Lower leg skin (tissue), 3 donors: Measurements from ENCODE around the gene TMEM145.

Source experiments
- CTCF ChIP-seq, 3 donors: fragments of 450-650 bp; IDR thresholded peaks; one replicate each; pipeline ENCODE4 v1.5.1; 2016; ENCODE audit warnings: antibody characterized with exemption in 3 of 3, mild to moderate bottlenecking in 3 of 3, moderate library complexity in 2 of 3
- POLR2A ChIP-seq, 2 donors: fragments of 450-650 bp; IDR thresholded peaks; one replicate each; pipeline ENCODE4 v1.6.1; 2016 to 2017; ENCODE audit warnings: antibody characterized with exemption in 2 of 2, mild to moderate bottlenecking in 1 of 2, moderate library complexity in 1 of 2

- TF ChIP-seq CTCF (IDR thresholded peaks at IDR 0.05) (no peak), POLR2A (IDR thresholded peaks at IDR 0.05) (no peak)
Measured at GRCh38 chr19:42311657-42312056, 1.5 kb upstream of the TMEM145 start.
